ENCODE measurements around the gene MPP1. TPM values are rescaled to one million over a fixed set of nuclear protein-coding genes. Genes with fewer than 3 reads are reported as not detected.

MPP1 gene
- total RNA-seq, 1 experiment from 2014 or later: not detected

DNA sequence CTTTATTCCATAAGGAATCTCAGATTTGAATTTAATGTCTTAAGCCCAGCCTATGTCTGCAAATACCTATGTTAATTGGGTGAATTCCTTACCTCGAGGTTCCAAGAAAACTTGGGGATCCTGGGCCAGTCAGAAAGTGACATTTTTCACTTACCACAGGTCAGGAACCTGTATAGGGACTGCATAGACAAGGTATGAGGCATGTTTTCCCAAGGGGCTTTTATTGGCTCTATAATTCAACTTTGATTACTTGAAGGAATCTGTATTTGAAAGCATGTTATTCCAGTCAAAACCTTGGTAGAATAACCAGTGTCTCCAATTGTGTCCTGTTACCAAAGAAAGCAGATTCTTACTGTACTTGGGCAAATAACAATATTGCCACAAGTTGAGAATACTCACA lies 8.5 kb upstream of the MPP1 start:
- DNase-seq (ENCODE audit: low spot score): no peak

DNA sequence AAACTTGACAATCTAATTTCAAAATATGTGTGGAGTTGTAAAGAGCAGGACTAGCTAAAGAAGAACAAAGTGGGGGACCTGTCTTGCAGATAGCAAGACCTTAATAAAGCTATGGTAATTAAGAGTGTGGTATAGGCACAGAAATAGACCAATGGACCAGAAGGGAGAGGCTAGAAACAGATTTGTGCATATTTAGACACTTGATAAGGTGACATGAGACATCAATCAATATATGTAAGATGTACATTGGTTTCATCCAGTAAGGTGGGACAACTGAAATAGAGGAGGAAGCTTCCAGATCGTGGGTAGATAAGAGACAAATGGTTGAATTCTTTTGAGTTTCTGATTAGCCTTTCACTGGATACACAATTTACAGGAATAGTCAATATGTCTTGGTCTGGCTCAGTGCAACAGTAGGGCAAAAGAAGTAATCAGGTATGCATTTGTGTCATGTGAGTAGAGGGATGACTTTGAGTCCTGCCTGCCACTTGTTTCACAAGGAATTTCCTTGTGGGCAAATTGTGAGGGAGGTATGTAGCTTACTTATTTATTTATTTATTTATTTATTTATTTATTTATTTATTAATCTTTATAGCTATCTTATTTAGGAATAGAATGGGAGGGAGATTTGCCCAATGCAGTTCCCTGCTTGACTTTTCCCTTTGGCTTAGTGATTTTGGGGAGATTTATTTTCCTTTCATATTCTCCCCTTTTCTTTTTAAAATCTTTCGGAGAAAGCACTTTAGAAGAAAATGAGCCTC lies 7.2 kb upstream of the MPP1 start:
- no peak for DNase-seq (ENCODE audit: low spot score)

DNA sequence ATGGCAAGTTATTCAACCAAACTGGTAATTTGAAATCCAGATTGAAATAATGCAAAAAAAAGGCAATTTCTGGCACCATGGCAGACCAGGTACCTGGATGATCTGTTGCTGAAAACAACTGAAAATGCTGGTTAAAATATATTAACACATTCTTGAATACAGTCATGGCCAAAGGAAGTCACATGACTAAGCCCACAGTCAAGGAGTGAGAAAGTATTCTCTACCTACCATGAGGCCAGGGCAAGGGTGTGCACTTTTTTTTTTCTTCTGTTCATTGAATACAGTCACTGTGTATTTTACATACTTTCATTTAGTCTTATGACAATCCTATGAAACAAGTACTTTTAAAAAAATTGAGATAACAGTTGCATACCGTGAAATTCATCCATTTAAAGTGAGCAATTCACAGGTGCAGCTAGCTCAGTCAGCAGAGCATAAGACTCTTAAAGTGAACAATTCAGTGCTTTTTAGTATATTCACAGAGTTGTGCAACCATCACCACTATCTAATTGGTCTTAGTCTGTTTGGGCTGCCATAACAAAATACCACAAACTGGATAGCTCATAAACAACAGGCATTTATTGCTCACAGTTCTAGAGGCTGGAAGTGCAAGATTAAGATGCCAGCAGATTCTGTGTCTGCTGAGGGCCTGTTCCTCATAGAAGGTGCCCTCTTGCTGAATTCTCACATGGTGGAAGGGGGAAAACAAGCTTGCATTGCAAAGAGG lies 4.8 kb upstream of the MPP1 start:
- no peak for DNase-seq (ENCODE audit: low spot score)

DNA sequence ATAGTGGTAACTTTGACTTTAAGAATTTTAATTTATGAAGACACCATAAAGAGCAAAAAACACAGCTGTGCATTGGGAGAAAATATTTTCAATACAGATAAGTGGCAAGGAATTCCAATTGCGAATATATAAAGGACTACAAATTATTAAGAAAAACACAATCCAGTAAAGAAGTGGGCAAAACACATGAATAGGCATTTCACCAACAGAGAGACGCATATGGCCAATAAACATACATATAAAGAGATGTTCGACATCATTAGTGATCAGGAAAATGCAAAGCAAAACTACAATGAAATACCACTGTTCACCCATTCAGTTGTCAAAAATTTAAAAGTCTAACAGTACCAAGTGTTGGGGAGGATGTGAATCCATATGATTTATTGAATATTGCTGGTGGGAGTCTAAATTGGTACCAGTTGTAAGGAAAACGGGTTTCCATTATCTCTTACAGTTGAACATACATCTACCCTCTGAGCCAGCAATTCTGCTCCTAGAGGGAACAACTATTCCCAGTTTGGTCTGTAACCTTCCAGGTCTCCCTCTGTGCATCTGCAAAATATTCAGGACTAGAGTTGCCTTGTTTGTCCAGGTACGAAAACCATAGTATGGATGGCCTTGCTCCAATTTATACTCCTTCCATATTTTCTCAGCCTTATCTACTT lies 1.7 kb upstream of the MPP1 start:
- no peak for DNase-seq (ENCODE audit: low spot score)

DNA sequence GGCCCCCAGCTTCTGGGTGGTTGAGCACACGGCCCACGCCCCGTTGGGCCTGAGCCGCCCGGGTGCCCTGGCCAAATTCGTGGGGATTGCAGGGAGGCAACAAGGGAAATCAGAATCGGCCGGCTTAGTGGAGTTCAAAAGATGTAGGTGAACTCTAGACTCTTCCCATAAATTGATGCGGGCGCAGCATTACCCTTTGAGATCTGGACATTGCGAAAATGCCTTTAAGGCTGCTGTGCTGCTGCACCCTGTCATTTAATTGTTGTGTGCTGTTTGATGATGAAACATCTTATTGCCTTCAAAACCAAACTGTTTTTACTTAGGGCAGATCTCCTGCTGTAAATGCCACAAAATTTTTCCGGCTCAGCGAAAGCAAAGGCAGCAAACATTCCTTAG lies 409 bp upstream of the MPP1 start:
- DNase-seq (ENCODE audit: low spot score): peak; percentile 12

DNA sequence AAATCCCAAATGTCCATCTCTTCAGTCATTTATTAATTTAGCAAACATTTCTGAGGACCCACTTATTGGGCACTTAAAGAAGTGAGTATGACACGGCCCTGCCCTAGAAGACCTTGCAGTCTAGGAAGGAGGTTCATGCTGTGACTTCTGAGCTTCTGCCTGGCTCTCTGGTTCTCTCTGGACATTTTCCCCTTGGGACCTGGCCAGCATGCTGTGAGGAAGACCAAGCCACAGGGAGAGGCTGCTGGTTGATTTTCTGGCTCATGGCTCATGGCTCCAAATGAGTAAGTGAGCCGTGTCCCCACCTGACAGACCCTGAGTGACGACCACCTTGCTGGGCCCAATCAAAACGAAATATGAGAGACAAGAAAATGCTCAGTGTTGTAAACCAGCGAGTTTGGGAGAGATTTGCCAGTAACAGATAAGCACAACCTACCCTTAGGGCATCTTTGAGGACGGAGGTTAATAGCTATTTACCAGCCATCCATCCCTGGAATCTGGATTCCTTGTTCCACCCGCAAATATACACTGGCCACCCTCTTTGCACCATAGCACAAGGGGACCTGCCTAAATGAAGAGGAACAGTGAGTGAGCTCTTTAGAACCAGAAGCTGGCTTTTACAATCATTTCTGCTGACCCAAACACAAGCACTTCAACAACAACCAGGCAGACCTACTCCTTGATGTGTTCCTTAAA lies 876 bp downstream of the MPP1 start:
- no peak for DNase-seq (ENCODE audit: low spot score)

DNA sequence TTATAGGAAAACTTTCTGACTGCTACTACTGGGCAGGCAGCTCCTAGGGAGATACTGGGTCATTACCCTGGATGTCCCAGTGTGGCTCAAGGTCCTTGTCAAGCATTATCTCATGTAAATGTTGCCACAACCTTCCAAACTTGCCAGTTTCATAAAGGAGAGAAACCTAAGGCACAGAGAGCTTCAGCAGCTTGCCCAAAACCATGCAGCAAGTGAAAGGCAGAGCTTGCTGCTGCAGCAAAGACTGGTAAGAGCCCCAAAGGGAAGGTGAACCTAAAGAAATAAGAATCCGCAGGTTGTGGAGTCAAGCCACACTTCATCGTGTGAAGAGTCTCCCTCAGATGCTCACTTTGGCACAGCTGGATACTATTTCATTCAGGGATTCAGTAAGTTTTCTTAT lies 2.3 kb downstream of the MPP1 start:
- no peak for DNase-seq (ENCODE audit: low spot score)

DNA sequence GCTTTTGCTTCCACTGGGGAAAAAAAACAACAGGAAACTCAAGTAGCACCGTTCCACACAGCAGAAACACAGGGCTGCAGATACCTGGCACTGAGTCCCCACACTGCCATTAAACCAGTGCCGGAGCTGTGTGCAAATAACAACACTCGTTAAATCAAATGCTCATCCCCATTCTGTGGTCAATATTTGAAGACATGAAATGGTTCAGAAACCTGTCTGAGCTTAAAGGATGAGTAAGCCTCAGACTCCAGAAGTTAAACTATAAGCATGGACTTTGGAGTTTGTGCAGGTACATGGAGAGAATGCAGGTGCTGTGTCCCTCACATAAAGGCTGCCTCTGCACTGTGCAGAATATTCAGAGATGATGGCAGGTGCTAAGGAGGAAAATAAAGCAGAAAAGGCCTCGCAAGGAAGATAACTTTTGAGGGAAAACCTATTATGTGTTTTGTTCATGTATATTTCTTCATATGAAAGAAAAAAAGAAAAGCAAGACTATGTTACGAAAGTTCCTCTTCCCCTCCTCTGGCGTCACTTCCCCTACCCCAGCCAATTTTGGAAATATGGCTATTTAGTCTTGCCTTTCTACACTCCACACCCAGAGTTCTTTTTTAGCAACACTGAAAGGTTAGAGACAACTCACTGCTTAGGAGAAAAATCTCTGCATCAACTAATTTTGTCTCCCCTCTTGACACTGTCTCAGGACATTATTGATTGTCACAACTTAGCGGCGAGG lies 4.6 kb downstream of the MPP1 start:
- DNase-seq (ENCODE audit: low spot score): peak; percentile 15

DNA sequence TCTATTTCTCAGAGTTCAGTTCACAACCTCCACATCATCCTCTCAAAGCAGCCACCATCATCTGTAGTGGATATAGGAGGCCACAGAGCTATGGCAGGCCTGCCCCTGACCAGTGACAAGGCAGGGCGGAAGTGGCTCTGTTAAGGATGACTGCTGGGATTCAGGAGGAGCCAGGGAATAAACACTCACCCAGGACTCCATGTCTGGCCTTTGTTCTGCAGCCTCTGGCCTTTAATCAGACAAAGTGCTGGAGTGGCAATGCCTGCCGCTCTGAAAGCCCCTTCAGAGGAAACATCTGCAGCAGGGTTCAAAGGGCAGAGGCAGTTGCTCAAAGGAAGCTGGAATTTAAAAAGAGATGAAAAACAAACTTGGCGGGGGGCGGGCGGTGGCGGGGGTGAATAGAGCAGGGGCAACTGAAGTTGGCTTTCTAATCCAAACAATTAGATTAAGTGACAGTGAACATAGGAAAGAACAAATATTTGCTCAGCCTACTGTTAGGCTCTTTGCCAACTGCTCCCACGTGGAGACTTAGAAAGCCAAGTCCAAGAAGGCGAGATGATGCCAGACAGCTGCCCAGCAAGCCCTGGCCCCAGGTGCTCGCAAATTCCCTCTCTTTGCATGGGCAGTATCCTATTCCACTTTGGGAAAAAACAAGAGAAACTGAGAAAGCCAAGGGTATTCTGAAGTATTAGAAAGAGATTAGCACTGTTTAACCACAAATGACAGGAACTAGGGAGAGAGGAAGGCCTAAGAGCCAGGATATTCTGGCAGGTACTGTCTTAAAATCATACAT lies 5.5 kb downstream of the MPP1 start:
- DNase-seq (ENCODE audit: low spot score): peak; percentile 86

DNA sequence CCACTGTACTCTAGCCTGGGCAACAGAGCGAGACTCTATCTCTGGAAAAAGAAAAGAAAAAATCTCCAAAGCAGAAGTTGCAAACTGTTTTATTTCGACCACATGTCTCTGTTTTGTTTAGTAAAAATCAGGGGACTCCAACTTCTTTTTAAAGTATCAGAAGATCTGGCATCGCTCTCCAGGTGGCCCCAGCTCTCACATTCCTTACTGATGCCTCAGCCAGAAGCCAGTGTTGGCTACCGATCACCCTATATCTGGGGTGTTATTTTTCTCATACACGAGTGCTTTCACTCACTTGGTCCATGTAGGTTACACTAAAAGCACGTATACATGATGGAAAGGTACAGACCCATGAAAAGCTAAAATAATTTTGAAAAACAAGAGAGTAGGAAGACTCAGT lies 8.3 kb downstream of the MPP1 start:
- DNase-seq (ENCODE audit: low spot score): no peak

DNA sequence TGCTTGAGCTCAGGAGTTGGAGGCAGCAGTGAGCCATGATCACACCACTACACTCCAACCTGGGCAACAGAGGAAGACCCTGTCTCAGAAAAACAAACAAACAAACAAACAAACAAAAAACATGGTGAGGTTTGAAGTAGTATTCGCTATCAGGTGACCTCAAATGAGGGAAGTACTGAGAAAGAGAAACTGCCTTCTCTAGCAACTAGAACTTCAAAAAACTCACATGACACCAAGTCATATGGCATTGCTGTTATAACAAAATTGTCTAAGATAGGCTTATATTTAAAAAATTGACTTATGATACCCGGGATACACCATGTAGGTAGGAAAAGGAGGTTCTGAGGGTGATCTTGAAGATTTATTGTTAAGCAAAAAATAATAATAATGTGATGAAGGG lies 10.3 kb downstream of the MPP1 start:
- DNase-seq (ENCODE audit: low spot score): no peak

DNA sequence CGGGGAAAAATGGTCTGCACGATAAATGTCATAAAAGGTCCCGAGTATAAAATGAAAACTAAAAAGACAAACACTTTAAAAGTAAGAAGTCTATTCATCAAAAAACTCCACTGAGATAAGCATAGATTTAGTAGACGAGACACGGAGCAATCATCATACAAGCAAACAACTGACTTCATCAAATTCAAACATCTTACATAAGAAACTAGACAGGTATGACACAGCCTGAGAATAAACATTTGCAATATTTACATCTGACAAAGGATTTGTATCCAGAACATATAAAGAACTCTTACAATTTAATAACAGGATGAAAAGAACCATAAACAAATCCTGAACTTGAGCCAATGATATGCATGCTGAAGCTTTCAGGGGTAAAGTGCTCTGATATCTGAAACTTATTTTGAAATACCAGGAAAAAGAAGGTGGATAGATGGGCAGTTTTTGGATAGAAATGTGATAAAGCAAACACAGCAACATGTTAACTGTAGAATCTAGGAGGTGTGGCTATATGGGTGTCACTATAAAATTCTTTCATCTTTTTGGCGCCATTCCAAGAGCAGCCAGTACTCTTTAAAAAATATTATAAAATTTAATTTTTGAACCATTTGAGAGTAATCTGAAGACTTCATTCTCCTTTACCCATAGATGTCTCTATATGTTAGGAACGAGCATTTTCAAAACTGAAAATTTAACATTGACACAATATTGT lies 12.0 kb downstream of the MPP1 start:
- DNase-seq (ENCODE audit: low spot score): no peak

DNA sequence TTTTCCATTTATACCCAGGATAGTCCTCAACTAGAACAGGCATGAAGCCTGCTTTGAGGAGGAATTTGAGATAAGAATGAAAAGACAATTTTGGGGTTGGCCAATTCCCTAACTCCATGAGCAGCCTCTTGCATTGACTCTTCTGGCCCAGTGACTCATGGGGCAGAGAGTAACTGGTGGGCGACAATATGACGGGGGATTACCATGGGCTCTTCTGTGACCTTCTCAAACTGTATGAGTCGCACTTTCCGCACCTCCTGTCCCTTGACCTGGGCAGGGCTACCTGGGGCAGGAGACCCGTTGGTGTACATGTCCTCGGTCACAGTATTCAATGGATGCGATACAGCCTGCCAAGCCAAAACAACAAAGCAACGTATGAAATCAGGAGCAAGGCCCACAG lies 13.3 kb downstream of the MPP1 start:
- DNase-seq (ENCODE audit: low spot score): no peak

DNA sequence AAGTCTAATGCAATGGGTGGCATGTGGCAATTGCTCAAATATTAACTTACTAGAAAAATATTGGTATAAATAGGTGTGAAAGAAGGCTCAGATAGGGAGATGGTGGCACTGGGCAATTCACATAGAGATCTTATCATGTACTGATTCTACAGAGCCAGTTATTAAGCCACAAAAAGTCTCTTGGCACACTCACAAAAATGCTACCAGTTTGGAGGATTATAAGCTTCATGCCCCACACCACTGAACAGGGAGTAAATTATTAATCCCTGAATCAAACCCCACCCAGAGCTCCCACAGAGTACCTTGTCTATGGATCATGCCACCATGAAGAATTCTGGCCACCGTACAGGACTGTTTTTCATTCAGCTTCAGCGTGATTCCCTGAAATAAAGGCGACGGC lies 13.8 kb downstream of the MPP1 start:
- DNase-seq (ENCODE audit: low spot score): no peak

DNA sequence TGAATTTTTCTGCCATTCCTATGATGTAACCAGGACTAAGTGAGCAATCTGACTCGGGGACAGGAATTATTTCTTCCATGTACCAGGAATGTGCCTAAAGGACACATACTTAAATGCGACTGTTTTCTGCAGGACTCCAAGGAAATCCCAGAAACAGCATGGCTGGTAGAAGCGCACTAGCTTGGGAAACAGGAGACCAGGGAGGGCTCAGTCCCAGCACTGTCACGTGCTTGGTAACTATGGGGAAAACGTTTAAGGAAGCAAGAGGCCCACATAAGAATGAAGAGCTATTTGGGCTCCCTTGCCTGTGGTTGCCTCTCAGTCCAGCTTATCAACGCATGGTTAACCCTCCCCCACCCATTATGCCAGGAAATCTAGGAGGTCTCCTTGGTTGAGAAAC lies 19.6 kb downstream of the MPP1 start:
- no peak for DNase-seq (ENCODE audit: low spot score)

DNA sequence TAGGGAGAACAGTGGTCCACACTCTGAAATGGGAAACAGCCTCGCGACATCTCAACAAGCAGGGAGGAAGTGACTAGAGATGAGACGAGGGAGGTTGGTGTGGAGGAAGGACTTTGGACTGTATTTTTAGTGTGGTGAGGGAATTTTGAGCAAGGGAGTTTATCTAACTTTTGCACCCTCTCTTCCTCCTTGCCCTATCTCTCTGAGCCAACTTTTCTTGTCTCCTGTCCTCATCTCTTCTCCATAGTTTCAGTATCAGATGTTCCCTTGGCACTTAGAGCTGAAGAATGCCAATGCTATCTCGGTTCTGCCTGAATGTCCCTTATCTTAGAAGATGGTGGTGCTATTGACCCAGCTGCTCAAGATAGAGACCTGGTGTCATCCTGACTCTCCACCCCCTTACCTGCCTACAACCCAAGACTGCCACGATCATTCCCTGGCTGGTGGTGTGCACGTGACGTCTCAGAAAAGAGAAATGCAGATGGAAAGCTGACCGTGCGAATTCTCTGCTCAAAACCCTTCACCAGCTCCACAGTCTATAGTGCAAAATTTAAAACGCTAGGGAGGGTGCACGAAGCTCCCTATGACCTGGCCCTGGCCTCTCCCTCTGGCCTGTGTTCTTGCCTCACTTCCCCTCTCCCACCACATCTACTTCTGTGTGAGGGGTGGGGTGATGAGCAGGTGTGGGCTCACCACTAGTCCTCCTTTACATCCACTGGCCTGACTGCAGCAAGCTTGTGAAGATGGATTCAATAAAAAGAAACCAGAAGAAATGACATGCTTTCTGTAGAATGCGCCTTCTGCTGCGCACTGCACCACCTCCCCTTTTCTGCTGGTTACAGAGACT lies 20.9 kb downstream of the MPP1 start:
- no peak for DNase-seq (ENCODE audit: low spot score)

DNA sequence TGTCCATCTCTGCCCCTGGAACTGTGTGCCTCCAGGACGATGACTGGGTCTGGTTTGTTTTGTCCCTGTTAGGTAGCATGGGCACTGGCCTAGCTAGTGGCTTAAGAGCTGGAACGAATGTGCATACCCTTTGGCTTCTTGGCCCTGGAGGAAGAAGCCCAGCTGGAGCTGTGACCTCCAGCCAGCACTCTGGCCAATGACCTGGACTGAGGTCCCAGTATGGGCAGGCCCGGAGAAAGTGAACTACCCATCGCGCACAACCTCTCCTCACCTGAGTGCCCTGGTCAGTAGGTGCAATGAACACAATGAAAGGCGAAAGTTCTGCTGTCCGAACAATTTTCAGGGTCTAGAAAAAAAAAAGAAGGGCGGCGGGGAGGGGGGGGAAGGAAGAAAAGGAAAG lies 24.3 kb downstream of the MPP1 start:
- DNase-seq (ENCODE audit: low spot score): no peak

DNA sequence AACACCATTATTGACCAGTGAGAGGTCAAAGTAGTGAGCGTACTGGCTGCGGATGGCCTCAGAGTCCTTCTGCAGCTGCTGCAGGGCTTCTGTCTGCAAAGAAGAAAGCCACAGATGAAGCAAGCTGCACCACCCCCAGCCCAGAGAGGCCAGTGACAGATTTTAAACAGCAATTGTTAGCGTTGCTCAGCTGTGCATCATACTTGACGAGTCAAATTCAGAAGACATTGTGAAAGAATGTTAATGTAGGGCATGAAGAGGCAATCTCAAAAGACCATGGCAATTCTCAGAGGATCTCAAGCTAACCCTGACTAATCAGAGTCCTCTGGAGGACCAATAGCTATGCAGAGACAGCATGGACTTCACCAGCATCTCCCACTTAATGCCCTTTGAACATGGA lies 26.0 kb downstream of the MPP1 start:
- DNase-seq (ENCODE audit: low spot score): no peak

DNA sequence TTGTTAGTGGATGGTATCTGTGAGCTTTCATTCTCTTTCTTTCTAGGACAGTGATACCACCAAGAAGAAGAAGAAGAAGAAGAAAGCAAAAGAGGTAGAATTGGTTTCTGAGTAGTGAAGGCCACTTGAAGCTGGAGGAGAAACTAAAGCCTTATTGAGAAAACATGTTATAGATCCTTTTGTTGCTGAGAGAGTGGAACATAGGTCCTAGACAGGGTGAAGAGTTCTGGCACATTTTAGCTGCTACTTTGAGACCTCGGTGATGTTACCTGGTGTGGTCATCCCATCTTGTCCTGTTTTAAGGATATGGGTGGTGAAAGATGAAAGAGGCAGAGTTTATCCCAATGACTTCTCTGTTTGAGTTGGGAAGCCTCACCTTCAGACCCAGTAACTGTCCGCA lies 28.5 kb downstream of the MPP1 start:
- DNase-seq (ENCODE audit: low spot score): no peak
